Measurements from ENCODE around the gene PCMT1. TPM values are rescaled to one million over a fixed set of nuclear protein-coding genes. Genes with fewer than 3 reads are reported as not detected.
A peak's percentile ranks its signal among the peaks of the same experiment; 100 is the strongest.
"Not testable (repeated sequence)": the region's sequence is repeated elsewhere in the genome, so short reads cannot be mapped to it uniquely, and the experiment has no call there.

PCMT1 gene
- total RNA-seq, 4 donors from 2014 or later = 57.4 to 67.6 (median 66.6) TPM

DNA sequence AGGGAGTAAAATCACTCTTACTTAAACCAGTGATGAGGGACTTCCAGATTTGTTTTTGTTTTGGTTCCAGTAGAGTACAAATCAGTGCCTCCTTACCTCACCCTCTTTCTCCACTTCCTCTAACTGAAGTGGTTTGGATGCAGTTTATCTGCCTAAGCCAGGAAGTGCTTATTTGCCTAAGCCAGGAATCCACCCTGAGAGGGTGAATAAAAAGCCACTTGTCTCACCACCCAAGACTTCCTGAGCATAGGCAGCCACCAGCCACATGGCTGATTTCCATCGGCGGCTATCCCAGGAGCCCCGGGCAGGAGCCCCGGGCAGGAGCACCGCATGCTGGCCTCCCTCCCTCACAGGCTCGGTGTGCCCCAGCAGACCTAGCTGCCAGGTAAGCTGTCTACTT is 102.6 kb downstream of the PCMT1 start:
- Histone ChIP-seq H3K27me3 (no peaks in the 10 kb centered on the region), H3K9me3 (no peaks in the 10 kb centered on the region), H3K4me1 (peaks cover 49% of the 10 kb centered on the region), H3K36me3 (peaks cover 4% of the 10 kb centered on the region), H3K27ac (peak overlapping the region; percentile 24), H3K4me3 (no peak overlapping the region)
- no peak for DNase-seq (ENCODE audit: low spot score in 2 of 2)
- TF ChIP-seq CTCF (IDR thresholded peaks at IDR 0.05) (no peak), POLR2AphosphoS5 (IDR thresholded peaks at IDR 0.05) (no peak)
- WGBS = 34% methylated on average over 6 of the region's 6 CpGs

GRCh38 chr6:149852881-149853280 is 103.3 kb downstream of the PCMT1 start:
- Histone ChIP-seq H3K9me3 (no peaks in the 10 kb centered on the region), H3K4me1 (peaks cover 47% of the 10 kb centered on the region)

DNA sequence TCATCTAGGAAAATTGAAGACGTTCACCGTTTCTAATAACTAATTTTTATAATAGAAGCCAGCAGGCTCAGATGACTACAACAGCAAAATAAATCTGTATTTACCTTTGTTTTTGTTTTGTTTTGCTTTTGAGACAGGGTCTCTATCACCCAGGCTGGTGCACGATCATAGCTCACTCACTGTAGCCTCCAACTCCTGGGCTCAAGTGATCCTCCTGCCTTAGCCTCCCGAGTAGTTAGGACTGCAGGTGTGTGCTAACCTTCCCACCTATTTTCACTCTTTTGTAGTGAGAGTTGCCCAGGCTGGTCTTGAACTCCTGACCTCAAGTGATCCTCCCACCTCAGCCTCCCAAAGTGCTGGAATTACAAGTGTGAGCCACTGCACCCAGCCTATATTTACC is 104.5 kb downstream of the PCMT1 start:
- 94% methylated on average over 4 of the region's 4 CpGs for WGBS
- not testable (repeated sequence) for H3K4me3 ChIP-seq; DNase-seq (ENCODE audit: low spot score in 2 of 2); H3K27me3 ChIP-seq; H3K36me3 ChIP-seq; H3K9me3 ChIP-seq
- Histone ChIP-seq H3K27ac (peak overlapping the region; percentile 15), H3K4me1 (peaks cover 44% of the 10 kb centered on the region)

More at GRCh38 chr6:149852881-149853280, 103.3 kb downstream of the PCMT1 start:
- no peak for TF ChIP-seq POLR2A (IDR thresholded peaks at IDR 0.05)
- no peak for TF ChIP-seq EP300 (IDR thresholded peaks at IDR 0.05)
- no peak for TF ChIP-seq CTCF (IDR thresholded peaks at IDR 0.05)
- no peak for TF ChIP-seq POLR2AphosphoS5 (IDR thresholded peaks at IDR 0.05)
- no peak for DNase-seq (ENCODE audit: low spot score in 2 of 2)
- no peak overlapping the region for H3K4me3 ChIP-seq
- no peak overlapping the region for H3K27ac ChIP-seq
- H3K27me3 ChIP-seq = no peaks in the 10 kb centered on the region
- H3K36me3 ChIP-seq = peaks cover 4% of the 10 kb centered on the region
- WGBS = 91% methylated on average over 12 of the region's 12 CpGs

DNA sequence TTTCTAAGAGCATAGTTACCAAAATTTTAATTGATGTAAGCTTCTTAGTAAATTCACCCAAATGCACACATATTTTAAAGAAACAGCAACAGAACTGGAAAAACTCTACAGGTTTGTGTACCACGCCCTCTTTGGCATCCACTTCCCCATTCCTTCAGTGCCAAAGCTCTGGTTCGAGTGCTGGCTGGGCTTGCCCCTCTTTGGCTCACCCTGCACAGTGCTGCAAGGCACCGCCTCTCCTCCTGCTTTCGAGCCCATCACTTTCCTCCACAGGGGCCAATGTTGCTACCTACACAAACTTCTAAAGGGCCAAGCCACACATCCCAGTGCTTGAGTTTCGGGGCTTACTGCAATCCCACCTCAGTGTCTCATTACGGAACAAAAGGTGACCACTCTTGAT is 105.0 kb downstream of the PCMT1 start:
- peak overlapping the region; percentile 61 for H3K27ac ChIP-seq
- H3K4me3 ChIP-seq = no peak overlapping the region

GRCh38 chr6:149855040-149855654 is 105.6 kb downstream of the PCMT1 start:
- peaks cover 54% of the 10 kb centered on the region for H3K4me1 ChIP-seq
- peaks cover 4% of the 10 kb centered on the region for H3K36me3 ChIP-seq
- TF ChIP-seq POLR2AphosphoS5 (IDR thresholded peaks at IDR 0.05) (no peak), POLR2A (IDR thresholded peaks at IDR 0.05) (no peak), CTCF (IDR thresholded peaks at IDR 0.05) (no peak), EP300 (IDR thresholded peaks at IDR 0.05) (no peak)
- no peak for DNase-seq (ENCODE audit: low spot score in 2 of 2)
- WGBS = 70% methylated on average over 5 of the region's 5 CpGs
- no peaks in the 10 kb centered on the region for H3K27me3 ChIP-seq
- no peaks in the 10 kb centered on the region for H3K9me3 ChIP-seq
- peak overlapping the region; percentile 61 for H3K27ac ChIP-seq
- H3K4me3 ChIP-seq = no peak overlapping the region

More for the DNA sequence above, 105.0 kb downstream of the PCMT1 start:
- no peak for DNase-seq (ENCODE audit: low spot score in 2 of 2)
- H3K27me3 ChIP-seq = no peaks in the 10 kb centered on the region
- peaks cover 4% of the 10 kb centered on the region for H3K36me3 ChIP-seq
- H3K4me1 ChIP-seq = peaks cover 47% of the 10 kb centered on the region
- no peaks in the 10 kb centered on the region for H3K9me3 ChIP-seq
- 32% methylated on average over 6 of the region's 6 CpGs for WGBS
- TF ChIP-seq EP300 (IDR thresholded peaks at IDR 0.05) (no peak), CTCF (IDR thresholded peaks at IDR 0.05) (no peak), POLR2A (IDR thresholded peaks at IDR 0.05) (no peak), POLR2AphosphoS5 (IDR thresholded peaks at IDR 0.05) (no peak)

DNA sequence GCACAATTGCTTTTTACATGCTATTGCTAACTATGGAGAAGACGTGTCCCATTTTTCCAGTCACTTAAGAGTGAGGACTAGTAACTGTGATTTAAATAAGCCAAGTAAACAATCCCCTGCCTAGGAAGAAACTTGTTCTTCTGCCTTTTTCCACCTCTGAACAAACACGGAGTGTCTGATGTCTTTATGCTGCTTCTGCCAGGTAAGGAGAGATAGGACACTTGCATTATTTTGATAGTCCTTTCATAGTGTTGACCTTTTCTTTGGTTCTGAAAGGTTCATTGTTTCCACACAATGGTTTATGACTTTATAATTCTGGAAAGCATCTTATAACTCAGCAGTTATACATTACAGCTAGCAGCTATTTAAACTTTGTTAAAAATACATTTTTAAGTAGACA is 106.2 kb downstream of the PCMT1 start:
- Histone ChIP-seq H3K9me3 (no peaks in the 10 kb centered on the region), H3K27ac (peak overlapping the region; percentile 61), H3K4me3 (no peak overlapping the region), H3K36me3 (peaks cover 4% of the 10 kb centered on the region), H3K4me1 (peaks cover 58% of the 10 kb centered on the region), H3K27me3 (no peaks in the 10 kb centered on the region)
- DNase-seq (ENCODE audit: low spot score in 2 of 2) = no peak
- WGBS = 52% methylated on average over 2 of the region's 2 CpGs
- TF ChIP-seq CTCF (IDR thresholded peaks at IDR 0.05) (no peak), POLR2A (IDR thresholded peaks at IDR 0.05) (no peak), POLR2AphosphoS5 (IDR thresholded peaks at IDR 0.05) (no peak), EP300 (IDR thresholded peaks at IDR 0.05) (no peak)
